Measurements from ENCODE around the gene GPX6. TPM values are rescaled to one million over a fixed set of nuclear protein-coding genes. Genes with fewer than 3 reads are reported as not detected.
"Not testable (repeated sequence)": the region's sequence is repeated elsewhere in the genome, so short reads cannot be mapped to it uniquely, and the experiment has no call there.

GPX6 gene
- polyA plus RNA-seq, 1 donor: not detected

DNA sequence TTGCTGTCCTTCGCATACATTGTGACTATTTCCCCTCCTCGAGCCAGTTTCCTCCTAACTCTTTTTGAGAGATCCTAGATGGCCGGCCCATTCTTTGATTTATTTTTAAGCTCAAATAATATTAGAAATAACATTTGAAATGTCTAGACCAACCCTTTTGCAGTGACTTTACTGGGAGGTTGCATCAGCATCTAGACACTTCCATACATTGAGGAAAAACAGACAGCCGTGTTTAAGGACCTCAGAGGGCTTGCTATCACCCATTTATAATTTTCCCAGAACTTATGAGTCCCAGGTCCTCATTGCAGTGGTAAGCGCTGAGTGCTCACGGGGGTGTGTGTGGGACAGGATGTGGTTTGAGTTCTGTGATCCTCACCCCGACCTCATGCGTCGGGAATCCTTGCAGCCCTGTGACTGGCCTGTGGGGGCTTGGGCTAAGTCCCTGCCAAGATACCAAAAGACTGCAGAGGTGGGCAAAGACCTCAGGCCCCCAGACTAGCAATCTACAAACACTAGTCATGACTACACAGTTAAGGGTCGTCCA, 10.0 kb upstream of the GPX6 start, which contains the start of gene GPX5:
TSS of gene GPX5 (plus strand) at position 386 of the 544 bp plus-strand sequence. CDS start at position 519, 133 bp downstream.
- no peak for DNase-seq (ENCODE audit: low read depth)

DNA sequence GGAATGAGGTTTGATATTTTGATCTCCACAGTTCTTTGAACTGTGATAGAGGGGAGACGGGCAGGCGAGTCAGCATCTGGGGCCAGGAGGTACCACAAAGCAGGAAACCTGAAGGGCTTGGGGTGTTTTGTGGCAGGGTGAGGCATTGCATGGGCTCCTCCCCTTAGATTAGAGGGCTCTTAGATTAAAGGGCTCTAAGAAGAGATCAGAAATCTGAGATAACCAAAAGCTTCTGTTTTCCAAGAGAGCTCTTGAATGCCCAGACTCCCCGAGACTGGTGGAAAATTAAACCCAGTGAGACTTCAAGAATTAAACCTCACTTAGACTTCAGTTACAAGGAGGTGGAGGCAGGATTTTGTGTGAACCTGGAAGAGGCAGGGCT, 7.6 kb upstream of the GPX6 start:
- no peak for DNase-seq (ENCODE audit: low read depth)

- DNase-seq (ENCODE audit: low read depth): no peak
Observed at GRCh38 chr6:28522594-28523240, 7.1 kb upstream of the GPX6 start.

GRCh38 chr6:28517964-28518363, 2.4 kb upstream of the GPX6 start:
- no peak for DNase-seq (ENCODE audit: low read depth)

DNA sequence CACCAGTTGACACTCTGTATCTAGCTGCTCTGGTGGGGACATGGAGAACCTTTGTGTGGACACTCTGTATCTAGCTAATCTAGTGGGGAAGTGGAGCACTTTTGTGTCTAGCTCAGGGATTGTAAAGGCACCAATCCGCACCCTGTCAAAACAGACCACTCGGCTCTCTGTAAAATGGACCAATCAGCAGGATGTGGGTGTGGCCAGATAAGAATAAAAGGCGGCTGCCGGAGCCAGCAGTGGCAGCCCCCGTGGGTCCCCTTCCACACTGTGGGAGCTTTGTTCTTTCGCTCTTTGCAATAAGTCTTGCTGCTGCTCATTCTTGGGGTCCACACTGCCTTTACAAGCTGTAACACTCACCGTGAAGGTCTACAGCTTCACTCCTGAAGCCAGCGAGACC, 3.2 kb downstream of the GPX6 start:
- not testable (repeated sequence) for DNase-seq (ENCODE audit: low read depth)

GRCh38 chr6:28511628-28512300, 3.8 kb downstream of the GPX6 start:
- no peak for DNase-seq (ENCODE audit: low read depth)

- DNase-seq (ENCODE audit: low read depth): no peak
Observed at GRCh38 chr6:28506807-28507475, 8.7 kb downstream of the GPX6 start.

DNA sequence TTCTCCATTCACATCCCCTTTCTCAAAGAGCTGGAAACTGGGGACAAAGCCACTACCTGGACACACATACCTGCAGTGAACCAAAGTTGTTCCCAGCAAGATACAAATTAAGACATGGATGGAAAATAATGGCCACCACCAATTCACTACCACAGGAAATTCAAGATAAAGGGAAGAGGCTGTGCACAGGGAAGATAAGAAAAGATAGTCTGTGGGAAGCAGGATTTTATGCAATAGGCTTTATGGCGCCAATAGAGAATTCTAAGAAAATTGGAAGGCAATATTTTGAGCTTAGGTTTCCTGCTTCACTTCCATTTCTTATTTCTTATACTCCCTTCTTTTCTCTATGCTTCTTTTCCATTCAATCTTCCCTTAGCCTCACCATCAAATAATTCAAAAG, 9.9 kb downstream of the GPX6 start:
- DNase-seq (ENCODE audit: low read depth): no peak

DNA sequence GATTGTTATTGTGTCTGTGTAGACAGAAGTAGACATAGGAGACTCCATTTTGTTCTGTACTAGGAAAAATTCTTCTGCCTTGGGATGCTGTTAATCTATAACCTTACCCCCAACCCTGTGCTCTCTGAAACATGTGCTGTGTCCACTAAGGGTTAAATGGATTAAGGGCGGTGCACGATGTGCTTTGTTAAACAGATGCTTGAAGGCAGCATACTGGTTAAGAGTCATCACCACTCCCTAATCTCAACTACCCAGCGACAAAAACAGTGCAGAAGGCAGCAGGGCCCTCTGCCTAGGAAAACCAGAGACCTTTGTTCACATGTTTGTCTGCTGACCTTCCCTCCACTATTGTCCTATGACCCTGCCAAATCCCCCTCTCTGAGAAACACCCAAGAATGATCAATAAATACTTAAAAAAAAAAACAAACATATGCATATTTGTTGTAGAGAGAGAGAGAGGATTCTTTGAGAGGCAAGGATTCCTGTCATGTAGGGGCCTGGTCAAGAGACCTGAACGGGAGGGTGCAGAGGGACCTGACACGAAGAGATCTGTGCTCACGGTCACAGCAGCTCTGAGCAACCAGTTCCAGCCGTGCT, 12.8 kb downstream of the GPX6 start:
- not testable (repeated sequence) for DNase-seq (ENCODE audit: low read depth)

GRCh38 chr6:28502136-28502535, 13.5 kb downstream of the GPX6 start:
- DNase-seq (ENCODE audit: low read depth): not testable (repeated sequence)

- DNase-seq (ENCODE audit: low read depth): no peak
Observed at GRCh38 chr6:28501259-28501658, 14.3 kb downstream of the GPX6 start.

DNA sequence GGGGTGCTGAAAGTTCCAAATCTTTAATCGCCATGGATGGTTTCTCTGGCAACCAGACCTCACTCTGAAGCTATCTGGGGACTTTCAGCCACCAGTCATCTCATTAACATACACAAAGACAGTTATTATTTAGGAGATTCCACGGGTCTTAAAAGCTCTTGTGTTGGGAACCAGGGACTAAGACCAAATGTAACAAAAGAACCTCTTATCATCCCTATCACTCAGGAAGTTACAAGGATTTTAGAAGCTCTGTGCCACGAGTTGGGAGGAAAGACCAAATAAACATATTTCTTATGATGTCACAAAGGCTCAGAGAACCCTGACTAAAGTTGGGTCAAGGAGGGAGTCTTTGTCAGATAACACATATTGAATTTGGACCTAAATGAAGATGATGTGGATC, 17.7 kb downstream of the GPX6 start:
- DNase-seq (ENCODE audit: low read depth): no peak

- DNase-seq (ENCODE audit: low read depth): no peak
Observed at GRCh38 chr6:28497306-28497705, 18.3 kb downstream of the GPX6 start.

- DNase-seq (ENCODE audit: low read depth): no peak
Observed at GRCh38 chr6:28496099-28496779, 19.4 kb downstream of the GPX6 start.

- DNase-seq (ENCODE audit: low read depth): no peak
Observed at GRCh38 chr6:28491984-28492317, 23.6 kb downstream of the GPX6 start.

GRCh38 chr6:28490205-28490890, 25.2 kb downstream of the GPX6 start:
- DNase-seq (ENCODE audit: low read depth): no peak

DNA sequence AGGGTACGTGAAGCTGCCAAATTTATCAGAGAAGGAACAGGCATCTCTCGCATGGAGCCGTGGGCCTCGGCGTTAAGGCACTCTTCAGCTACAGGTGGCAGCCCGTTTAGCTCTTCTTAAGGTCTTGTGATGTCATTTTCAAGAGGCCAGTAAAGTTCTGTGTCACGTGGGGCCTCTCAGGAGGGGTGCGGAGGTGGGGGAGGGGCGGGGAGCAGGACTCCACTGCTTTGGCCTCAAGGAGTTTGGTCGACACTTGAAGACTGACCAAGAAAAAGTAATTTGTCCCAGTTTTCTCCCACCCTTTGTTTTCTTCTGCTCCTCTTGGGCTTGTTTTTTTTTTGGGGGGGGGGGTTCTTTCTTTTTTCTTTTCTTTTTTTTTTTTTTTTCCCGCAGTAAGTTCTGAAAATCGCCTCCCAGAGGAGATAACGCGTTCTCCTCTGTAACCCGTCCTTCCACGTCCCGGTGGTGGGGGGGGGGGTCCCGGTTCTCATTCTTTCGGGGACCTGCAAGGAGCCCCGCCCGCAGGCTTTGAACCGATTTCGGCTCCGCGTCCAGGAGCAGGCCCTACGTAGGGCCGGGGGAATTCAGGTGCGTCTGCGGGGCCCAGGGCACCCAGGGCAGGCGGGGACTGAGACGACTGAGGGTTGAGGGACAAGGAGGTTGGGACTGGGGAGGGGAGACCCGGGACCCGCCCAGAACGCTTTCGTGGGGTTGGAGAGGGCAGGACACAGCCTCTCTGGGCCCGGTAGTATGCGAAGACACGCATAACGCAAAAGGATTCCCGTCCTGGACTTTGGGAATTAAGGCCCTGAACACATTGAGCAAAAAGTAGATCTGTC, 26.0 kb downstream of the GPX6 start:
- DNase-seq (ENCODE audit: low read depth): peak; percentile 20

DNA sequence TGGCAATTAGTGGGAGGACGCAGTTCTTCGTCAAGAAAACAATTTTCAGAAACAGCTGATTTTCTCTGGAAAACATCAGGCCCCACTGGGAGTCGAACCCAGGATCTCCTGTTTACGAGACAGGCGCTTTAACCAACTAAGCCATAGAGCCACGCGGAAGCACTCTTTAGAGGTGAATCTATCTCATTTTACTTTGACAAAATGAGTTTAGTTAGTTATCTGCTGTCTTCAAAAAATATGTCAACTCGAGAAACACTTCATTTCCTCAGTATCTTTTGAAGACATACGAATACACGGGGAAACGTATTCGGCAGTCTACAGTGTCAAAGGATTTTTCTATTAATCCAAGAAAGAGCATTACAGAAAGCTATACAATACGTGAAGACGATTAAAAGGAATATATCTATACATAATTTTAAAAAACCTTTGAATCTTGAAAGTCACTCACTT, 26.7 kb downstream of the GPX6 start:
- peak; percentile 29 for DNase-seq (ENCODE audit: low read depth)

- no peak for DNase-seq (ENCODE audit: low read depth)
Observed at GRCh38 chr6:28486988-28487742, 28.4 kb downstream of the GPX6 start.

Data from forelimb muscle (tissue), 1 donor.